Adrenal gland (tissue), 5 donors: ENCODE results near the gene RFESD.

Source experiments
- CTCF ChIP-seq, 6 experiments: fragments of 450-650 bp in 4 of 6; fragments of 200-600 bp in 2 of 6; sonication (generic) in 1 of 6; IDR thresholded peaks; 1 replicate in 5 of 6; 2 replicates in 1 of 6; pipeline versions ENCODE4 v1.5.1 to v1.8.0; 2016 to 2021; ENCODE audit warnings: antibody characterized with exemption in 6 of 6, mild to moderate bottlenecking in 2 of 6, moderate library complexity in 1 of 6
- POLR2A ChIP-seq, 2 donors: fragments of 450-650 bp; IDR thresholded peaks; one replicate each; pipeline ENCODE4 v1.6.1; 2017; ENCODE audit warnings: antibody characterized with exemption in 2 of 2, mild to moderate bottlenecking in 2 of 2, moderate library complexity in 1 of 2
- donor health status: DM: no; HTN: no; CAD: no.

- TF ChIP-seq POLR2A (IDR thresholded peaks at IDR 0.05): peak in 1 of 2 donors; percentile 19
- no peak for TF ChIP-seq CTCF (IDR thresholded peaks at IDR 0.05)
Measured at GRCh38 chr5:95641741-95642220, 4.8 kb upstream of the RFESD start.
